Renal pelvis (tissue), 4 donors: ENCODE results near the gene CCRL2. TPM values are rescaled to one million over a fixed set of nuclear protein-coding genes. Genes with fewer than 3 reads are reported as not detected.

Experiments
- DNase-seq: peaks from one replicate; pipeline ENCODE4 v3.0.0-alpha.2; 2013
- polyA plus RNA-seq, 3 donors: library from polyadenylated mRNA; unstranded; fragments of 120-200 nt; gene quantifications; one replicate each; pipeline ENCODE4 v1.2.1, GENCODE V29; 2013; ENCODE audit not compliant: insufficient read length in 3 of 3

Gene CCRL2
- polyA plus RNA-seq, 3 donors, result 0.83 to 1.1 (median 0.99) TPM

GRCh38 chr3:46456118-46456517 is 49.1 kb downstream of the CCRL2 start:
- DNase-seq, result no peak

Other genes with a start within 250 kb of the CCRL2 start
- gene CCR1, start 198.9 kb upstream of the CCRL2 start, polyA plus RNA-seq, result 1 to 10 TPM; 1.8 to 2.5 (median 1.9) TPM
- gene CCR3, start 164.8 kb upstream of the CCRL2 start, polyA plus RNA-seq, result under 1 TPM in 2 of 3 donors, not detected in 1; 0.07 to 0.13 TPM
- 1 to 10 TPM in 2 of 3 donors, under 1 TPM in 1; 0.87 to 1.9 (median 1.6) TPM for gene CCR2, start 53.1 kb upstream of the CCRL2 start, polyA plus RNA-seq
- gene CCR5, start 36.3 kb upstream of the CCRL2 start, polyA plus RNA-seq, result under 1 TPM; 0.17 to 0.47 (median 0.41) TPM
- gene LTF, start 57.6 kb downstream of the CCRL2 start, polyA plus RNA-seq, result 1 to 10 TPM; 2.2 to 3.6 (median 3.3) TPM
- gene RTP3, start 90.7 kb downstream of the CCRL2 start, polyA plus RNA-seq, result under 1 TPM in 1 of 3 donors, not detected in 2; 0.06 TPM
- 1 to 10 TPM; 1.4 to 2.9 (median 2.1) TPM for gene LRRC2, start 159.0 kb downstream of the CCRL2 start, polyA plus RNA-seq
- under 1 TPM; 0.13 to 0.17 (median 0.16) TPM for gene FAM240A, start 205.3 kb downstream of the CCRL2 start, polyA plus RNA-seq